HK-2 (cell line): ENCODE measurements around the gene PKN1.
"Not testable (repeated sequence)": the region's sequence is repeated elsewhere in the genome, so short reads cannot be mapped to it uniquely, and the experiment has no call there.

Experiments
- DNase-seq: peaks from one replicate; pipeline ENCODE4 v3.0.0-alpha.2; 2018; ENCODE audit not compliant: unreplicated experiment

The PKN1 gene

DNA sequence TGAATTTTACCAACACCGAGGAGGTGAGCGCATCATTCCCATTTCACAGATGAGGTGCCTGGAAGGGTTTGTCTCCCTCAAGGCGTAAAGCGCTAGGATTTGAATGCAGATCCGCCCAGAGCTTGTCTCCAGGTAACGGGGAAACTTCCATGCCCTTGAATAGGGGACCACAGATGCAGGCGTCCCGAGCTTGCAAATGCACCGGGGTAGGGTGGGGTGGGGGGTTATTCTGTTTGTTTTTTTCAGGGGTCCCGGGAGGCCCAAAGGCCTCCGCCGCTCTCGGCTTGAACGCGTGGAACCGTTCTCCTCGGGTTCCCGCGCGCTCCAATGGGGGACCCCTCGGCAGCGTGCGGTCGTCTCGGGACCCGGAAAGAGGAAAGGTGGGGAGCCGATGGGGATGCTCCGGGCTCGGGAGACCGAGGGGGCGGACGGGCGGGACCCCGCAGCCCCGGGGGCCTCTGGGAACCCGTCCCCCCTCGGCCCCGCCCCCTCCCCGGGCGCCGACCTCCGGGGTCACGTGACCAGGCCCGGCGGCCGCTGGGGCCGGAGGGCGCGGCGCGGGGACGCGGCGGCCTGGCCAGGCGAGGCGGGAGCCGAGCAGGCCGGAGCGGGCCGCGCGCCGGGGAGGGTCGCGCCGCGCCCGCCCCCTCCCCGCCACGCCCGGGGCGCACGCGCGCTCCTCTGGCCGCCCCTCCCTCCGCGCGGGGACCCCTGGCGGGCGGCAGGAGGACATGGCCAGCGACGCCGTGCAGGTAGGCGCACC lies at the start of gene PKN1:
TSS of gene PKN1 (plus strand) at position 516 of the 763 bp plus-strand sequence. CDS start at position 732, 216 bp downstream.
- no peak for DNase-seq

DNA sequence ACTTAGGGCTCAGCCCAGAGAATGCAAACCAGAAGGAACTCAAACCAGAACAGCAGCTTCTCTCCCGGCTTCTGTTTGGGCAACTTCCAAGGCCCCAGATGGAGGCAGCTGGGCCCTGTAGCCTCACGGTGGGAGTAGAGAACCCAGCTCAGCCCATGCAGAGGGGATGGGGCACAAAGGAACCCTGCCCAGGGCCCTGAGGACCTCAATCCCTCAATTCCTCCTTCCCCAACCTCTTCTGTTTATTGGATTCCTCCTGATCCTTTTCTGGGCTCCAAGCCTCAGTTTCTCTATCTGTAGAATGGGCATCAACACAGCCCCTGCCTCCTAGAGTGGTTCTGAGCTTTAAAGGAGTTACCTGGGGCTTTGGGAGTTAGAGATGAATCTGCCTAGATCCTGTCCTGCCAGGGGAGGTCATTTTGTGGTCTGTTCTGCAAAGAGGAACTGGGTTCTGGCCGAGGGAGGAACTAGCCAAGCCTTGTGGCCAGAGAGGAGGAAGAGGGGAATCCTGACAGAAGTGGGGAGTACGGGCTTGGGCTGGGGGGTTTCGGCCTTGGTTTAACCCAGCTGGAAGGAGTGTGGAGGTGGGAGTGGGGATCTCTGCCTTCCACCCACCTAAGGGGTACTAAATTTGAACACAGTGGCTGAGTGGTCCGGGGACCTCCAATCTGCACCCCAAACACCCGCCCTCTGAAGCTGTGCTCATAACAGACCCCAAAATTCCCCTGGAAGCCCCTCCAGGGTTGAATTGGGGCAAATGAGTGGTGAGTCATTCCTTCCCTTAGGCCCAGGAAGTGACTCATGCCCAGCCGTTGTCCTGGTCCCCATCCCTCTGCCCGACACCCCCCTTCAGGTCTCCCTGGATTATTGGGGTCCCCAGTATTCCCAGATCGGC lies 49.2 kb upstream of the PKN1 start:
- no peak for DNase-seq

DNA sequence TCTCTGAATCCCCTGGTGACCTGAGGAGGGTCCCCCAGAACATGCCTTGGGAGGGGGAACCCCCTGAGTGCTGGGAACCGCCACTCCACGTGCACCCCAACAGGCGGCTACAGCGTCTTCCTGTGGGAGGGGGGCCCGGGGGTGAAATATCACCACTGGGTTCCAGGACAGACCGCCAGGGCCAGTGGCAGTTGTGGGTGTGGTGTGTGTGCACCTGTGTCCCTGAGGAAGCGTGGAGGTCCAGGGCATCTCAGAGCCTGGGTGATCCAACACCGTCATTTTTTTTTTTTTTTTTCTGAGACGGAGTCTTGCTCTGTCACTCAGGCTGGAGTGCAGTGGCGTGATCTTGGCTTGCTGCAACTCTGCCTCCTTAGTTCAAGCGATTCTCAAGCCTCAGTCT lies 47.6 kb upstream of the PKN1 start:
- DNase-seq: no peak

DNA sequence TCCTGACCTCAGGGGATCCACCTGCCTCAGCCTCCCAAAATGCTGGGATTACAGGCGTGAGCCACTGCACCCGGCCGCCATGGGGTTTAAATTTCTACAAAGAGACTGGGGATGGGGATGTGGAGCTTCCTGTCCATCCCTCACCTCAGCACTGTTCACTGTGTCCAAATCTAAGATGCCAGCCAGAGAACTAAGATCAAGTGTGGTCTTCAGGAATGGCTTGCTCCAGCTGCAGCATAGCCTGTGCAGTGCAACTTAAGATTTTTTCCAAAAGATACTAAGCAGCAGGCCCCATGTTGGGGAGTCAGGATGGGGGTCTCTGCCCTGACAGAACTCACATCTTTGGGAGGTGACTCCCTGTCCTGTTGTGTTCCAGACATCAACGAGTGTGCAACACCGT lies 42.6 kb upstream of the PKN1 start:
- DNase-seq: no peak

DNA sequence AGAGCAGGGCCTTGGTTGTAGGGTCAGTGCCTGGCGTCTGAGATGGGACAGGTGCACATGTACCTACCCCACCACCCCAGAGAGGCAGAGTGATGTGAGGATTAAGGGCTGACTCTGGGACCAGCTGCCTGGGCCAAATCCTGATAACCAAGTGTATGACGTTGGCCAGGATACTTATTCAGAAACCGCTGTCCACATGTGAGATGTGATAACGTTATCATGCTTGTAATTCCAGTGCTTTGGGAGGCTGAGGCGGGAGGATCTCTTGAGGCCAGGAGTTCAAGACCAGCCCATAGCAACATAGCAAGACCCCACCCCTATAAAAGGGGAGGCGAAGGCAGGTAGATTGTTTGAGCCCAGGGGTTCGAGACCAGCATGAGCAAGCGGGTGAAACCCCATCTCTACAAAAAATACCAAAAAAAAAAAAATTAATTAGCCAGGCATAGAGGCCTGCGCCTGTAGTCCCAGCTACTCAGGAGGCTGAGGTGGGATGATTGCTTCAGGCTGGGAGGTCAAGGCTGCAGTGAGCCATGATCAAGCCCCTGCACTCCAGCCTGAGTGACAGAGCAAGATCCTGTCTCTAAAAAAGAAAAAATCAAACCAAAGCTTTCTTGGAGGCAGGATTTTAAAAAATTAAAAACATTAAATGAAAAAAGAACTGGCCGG lies 41.8 kb upstream of the PKN1 start:
- no peak for DNase-seq

DNA sequence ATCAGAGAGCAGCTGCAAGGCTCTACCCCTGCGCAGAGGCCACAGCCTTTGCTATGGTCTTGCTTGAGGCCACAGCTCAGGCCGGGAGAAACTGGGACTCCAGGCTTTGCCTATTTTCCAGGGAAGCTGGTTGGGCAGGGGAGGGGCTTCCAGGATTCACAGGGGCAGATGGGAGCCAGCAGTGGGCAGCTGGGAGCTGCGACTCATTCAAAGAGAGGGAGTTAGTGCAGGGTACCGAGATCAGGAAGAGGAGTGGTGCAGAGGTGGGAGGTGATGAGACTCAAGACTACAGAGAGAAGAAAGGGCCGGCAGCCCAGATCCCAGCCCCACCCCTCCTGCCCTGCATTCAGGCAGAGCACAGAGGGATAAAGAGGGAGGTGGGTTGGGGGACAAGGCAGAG lies 39.8 kb upstream of the PKN1 start:
- no peak for DNase-seq

DNA sequence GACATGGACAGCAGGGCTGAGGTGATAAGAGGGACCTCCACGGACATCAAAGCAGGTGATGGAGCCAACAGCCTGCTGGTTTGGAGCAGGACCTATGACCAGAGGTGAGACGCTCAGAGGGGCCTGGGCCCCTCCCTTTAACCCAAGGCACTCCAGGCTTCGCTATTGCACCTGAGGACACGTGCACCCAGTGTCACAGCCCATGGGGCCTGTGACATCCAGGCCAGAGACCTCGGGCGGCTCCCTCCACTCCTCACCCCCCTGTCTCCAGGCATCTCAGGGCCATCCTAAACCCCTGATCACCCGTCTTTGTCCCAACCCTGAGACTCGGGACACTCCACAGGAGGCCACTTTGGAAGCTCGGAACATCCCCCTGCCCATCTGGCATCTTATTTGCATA lies 38.9 kb upstream of the PKN1 start:
- no peak for DNase-seq

DNA sequence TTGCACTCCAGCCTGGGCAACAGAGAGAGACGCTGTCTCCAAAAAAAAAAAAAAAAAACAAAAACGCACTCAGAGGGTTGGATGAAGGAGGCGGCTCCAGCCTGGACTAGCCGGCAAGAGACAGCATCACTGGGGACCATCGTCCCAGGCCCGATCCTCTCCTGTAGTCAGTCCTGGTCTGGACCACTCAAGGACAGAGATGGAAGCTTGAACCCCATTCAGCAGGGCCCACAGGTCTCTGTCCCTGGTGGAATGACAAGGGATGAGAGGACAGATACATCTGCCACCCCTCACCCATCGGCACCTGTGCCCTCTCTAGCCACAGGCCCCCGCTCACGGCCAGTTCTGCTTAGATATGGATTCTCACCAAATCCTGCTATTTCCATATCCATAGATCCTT lies 37.8 kb upstream of the PKN1 start:
- DNase-seq: no peak

DNA sequence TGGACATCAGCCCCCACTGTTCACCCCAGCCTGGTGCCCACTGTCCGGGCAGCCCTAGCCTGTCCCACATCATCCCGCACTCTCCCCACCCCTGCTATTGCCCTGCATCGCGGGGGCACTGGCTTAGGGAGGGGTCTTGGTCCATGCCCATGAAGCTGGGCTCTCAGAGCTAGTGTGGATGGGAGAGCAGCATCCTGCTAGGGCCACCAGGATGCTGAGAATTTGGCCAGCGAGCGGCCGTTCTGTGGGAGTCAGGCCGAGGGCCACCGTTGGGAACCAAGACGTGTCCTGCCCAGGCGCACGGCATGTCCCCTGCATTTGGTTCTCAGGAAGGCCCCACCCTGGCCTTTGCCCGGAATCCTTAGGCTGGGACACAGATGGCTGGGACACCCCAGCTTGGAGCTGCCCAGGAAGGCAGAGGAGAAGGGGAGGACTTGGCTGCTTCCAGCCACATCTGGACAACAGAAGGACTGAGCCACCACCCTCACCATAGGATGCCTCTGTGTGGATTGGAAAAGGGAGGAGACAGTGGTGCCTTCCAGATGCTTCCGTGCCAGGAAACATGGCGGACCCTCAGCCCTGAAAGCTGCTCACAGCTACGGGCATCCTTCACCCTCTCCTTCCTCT lies 37.3 kb upstream of the PKN1 start:
- DNase-seq: no peak

DNA sequence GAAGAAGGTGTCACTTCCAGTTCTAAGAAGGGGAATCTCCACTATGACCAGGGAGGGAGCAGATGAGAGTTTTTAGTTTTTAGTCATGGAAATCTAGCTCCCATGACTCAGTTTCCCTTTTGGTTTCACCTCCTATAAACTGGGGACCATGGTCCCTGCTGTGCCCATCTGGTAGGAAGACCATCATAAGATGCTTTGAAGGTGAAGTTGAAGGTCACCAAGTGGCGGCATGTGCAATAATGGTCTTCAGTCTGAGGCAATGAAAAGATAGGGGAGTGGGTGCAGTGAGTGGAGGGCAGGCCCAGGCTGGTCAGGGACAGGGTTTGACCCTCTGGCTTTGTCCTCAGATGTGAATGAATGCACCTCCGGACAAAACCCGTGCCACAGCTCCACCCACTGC lies 36.4 kb upstream of the PKN1 start:
- not testable (repeated sequence) for DNase-seq

DNA sequence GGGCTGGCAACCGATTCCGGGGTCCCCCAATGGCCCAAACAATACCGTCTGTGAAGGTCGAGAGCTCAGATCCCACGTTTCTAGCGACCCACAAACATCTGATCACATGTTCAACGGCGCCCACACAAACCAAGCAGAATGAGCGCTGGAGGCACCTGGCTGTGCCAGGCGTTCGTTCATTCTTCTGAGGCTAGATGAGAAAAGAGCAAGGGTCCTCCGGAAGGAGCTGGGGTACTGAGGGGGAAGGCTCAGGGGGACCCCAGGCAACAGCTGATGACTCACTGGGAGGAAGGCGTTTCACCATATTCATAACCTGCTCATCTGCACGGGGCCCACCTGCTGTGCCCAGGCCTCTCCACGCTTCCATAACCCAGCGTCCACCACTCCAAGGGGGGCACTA lies 35.9 kb upstream of the PKN1 start:
- DNase-seq: not testable (repeated sequence)

DNA sequence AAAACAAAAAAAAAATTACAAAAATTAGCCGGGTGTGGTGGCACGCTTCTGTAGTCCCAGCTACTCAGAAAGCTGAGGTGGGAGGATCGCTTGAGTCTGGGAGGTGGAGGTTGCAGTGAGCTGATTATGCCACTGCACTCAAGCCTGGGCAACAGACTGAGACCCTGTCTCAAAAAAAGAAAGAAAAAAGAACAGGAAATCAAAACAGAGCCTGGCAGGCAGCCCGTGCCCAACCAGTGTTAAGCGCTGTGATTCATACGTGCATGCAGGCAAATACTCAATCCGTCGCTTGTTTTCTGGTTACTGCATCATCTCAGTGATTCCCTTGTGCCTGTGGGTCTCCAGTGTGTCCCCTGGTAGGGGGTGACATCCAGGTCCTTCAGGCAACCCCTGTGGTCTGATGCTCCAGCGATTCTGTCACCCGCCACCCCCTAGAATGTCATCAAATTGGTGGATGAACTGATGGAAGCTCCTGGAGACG lies 32.1 kb upstream of the PKN1 start:
- no peak for DNase-seq

DNA sequence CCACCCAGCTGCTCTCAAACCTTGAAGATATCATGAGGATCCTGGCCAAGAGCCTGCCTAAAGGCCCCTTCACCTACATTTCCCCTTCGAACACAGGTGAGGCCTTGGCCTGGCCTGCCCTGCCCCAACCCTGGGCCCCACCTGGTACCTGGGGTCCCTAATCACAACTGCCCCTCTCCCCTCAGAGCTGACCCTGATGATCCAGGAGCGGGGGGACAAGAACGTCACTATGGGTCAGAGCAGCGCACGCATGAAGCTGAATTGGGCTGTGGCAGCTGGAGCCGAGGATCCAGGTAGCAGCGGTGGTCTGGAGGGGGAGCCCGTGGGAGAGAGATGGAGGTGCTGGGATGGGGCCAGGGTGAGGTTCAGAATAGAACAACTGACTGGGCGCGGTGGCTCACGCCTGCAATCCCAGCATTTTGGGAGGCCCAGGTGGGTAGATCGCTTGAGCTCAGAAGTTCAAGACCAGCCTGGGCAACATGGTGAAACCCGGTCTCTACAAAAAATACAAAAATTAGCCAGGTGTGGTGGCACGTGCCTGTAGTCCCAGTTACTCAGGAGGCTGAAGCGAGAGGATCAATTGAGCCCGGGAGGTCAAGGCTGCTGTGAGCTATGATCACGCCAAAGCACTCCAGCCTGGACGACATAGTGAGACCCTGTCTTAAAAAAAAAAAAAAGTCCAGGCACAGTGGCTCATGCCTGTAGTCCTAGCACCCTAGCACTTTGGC lies 31.5 kb upstream of the PKN1 start:
- DNase-seq: no peak

DNA sequence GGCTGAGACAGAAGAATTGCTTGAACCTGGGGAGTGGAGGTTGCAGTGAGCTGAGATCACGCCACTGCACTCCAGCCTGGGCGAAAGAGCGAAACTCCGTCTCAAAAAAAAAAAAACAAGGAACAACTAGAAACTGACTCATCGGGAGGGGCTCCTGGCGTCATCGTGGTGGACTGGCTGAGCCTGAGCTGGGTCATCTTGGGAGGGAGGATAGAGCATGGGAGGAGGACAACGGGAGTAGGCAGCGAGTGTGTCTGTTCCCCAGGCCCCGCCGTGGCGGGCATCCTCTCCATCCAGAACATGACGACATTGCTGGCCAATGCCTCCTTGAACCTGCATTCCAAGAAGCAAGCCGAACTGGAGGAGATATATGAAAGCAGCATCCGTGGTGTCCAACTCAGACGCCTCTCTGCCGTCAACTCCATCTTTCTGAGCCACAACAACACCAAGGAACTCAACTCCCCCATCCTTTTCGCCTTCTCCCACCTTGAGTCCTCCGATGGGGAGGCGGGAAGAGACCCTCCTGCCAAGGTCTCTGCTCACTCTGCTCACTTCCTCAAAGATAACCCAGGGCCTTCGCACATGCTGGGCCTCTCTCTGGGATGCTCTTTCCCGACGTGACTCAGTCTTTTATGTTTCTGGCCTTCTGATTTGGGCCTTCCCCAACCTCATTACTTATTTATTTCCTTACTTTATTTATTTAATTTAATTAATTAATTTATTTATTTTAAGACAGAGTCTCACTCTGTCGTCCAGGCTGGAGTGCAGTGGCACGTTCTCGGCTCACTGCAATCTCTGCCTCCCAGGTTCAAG lies 30.6 kb upstream of the PKN1 start:
- no peak for DNase-seq

DNA sequence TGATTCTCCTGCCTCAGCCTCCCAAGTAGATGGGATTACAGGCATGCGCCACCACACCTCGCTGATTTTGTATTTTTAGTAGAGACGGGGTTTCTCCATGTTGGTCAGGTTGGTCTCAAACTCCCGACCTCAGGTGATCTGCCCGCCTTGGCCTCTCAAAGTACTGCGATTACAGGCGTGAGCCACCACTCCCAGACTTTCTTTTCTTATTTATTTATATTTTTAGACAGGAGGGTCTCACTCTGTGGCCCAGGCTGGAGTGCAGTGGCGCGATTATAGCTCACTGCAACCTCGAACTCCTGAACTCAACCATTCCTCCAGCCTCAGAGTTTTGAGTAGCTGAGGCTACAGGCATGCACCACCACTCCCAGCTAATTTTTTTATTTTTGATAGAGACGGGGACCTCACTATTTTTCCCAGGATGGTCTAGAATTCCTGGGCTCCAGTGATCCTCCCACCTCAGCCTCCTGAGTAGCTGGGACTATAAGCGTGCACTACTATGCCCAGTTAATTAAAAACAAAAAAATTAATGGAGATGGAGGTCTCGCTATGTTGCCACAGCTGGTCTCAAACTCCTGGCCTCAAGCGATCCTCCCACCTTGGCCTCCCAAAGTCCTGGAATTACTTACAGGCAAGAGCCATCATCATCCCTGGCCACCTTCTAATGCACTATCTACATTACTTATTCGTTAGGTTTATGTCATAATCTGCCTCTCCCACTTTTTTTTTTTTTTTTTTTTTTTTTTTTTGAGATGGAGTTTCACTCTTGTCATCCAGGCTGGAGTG lies 29.8 kb upstream of the PKN1 start:
- not testable (repeated sequence) for DNase-seq

DNA sequence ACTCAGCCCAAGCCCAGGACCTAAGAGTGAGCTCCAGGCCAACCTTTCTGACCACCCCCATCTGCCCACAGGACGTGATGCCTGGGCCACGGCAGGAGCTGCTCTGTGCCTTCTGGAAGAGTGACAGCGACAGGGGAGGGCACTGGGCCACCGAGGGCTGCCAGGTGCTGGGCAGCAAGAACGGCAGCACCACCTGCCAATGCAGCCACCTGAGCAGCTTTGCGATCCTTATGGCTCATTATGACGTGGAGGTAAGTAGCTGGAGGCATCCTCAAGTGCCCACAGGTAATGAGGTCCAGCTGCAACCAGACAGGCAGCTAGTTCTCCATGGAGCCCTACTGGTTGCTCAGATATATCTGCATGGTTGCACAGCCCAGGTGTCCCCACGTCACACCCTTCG lies 28.8 kb upstream of the PKN1 start:
- no peak for DNase-seq

DNA sequence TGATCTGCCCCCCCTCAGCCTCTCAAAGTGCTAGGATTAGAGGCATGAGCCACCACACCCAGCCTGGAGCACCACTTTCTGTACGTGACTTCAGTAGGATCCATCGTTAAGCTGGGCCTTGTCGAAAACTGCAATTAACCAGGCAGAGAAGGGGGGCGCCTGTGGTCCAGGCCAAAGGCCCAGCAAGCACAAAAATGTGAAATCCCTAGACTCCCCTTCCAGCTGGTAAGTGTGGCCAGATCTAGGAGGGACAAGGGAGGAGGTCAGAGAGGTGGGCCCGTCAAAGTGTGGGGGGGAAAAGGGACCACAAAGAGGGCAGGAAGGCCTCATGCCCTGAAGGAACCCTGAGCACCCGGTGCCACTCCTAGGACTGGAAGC lies 27.7 kb upstream of the PKN1 start:
- no peak for DNase-seq

DNA sequence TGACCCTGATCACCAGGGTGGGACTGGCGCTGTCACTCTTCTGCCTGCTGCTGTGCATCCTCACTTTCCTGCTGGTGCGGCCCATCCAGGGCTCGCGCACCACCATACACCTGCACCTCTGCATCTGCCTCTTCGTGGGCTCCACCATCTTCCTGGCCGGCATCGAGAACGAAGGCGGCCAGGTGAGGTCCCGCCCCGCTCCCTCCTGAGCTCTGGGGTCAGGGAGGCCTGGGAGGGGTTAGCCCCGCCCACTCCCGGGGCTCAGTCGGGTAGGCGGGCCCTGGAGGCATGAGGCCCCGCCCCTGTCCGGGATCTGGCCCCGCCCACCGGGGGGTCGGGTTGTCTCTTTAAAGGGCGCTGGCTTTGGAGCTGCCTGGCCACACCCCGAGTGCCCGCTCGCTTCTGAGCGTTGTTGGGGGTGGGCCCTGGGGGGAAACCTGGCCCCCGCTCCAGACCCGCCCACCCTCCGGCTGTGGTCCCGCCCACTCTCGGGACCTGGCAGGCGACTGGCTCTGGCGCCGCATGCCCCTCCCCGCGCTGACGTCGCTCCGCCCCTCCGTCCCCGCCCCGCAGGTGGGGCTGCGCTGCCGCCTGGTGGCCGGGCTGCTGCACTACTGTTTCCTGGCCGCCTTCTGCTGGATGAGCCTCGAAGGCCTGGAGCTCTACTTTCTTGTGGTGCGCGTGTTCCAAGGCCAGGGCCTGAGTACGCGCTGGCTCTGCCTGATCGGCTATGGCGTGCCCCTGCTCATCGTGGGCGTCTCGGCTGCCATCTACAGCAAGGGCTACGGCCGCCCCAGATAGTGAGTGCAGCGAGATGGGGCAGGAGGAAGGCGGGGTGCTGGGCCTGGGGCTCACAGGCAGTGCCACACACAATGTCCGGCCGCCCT lies 27.1 kb upstream of the PKN1 start:
- no peak for DNase-seq
